Mucosa of rectum (tissue), 2 donors: ENCODE results near the gene POU5F1.
"Not testable (repeated sequence)": the region's sequence is repeated elsewhere in the genome, so short reads cannot be mapped to it uniquely, and the experiment has no call there.

Experiments
- H3K27ac ChIP-seq, 2 donors: one replicate each; pipeline ENCODE4 v1.7.0; 2013; ENCODE audit warnings: inconsistent platforms in 2 of 2, low read depth in 2 of 2, low read length in 2 of 2
- H3K27me3 ChIP-seq, 2 donors: one replicate each; pipeline ENCODE4 v1.7.0; 2013; ENCODE audit warnings: low read length in 2 of 2; ENCODE audit not compliant: control insufficient read depth in 2 of 2, insufficient read depth in 2 of 2
- H3K36me3 ChIP-seq, 2 donors: one replicate each; pipeline ENCODE4 v1.7.0; 2013; ENCODE audit warnings: low read length in 2 of 2; ENCODE audit not compliant: control insufficient read depth in 2 of 2, insufficient read depth in 2 of 2
- H3K4me1 ChIP-seq, 2 donors: one replicate each; pipeline ENCODE4 v1.7.0; 2013; ENCODE audit warnings: low read length in 2 of 2, mild to moderate bottlenecking in 1 of 2; ENCODE audit not compliant: control insufficient read depth in 2 of 2, insufficient read depth in 2 of 2
- H3K4me3 ChIP-seq, 2 donors: one replicate each; pipeline ENCODE4 v1.7.0; 2013; ENCODE audit warnings: low read length in 2 of 2
- H3K9ac ChIP-seq, 2 donors: one replicate each; pipeline ENCODE4 v1.7.0; 2013; ENCODE audit warnings: low read length in 2 of 2, low read depth in 1 of 2, mild to moderate bottlenecking in 1 of 2
- H3K9me3 ChIP-seq, 2 donors: one replicate each; pipeline ENCODE4 v1.7.0; 2013; ENCODE audit warnings: low read length in 2 of 2; ENCODE audit not compliant: control insufficient read depth in 2 of 2
- donor health status: healthy.
- donor health status: Normal muscosa, but diverticular disease.

POU5F1 gene

GRCh38 chr6:31192431-31193105 lies 22.1 kb upstream of the POU5F1 start:
- not testable (repeated sequence) for H3K9ac ChIP-seq, H3K9me3 ChIP-seq, H3K27ac ChIP-seq, H3K4me1 ChIP-seq, H3K4me3 ChIP-seq, H3K36me3 ChIP-seq, H3K27me3 ChIP-seq

- H3K36me3 ChIP-seq: no peaks in the 10 kb centered on the region
- H3K4me3 ChIP-seq: no peak overlapping the region
- H3K27ac ChIP-seq: no peak overlapping the region
- H3K4me1 ChIP-seq: peaks cover 11 to 16% of the 10 kb centered on the region in 2 donors
- no peaks in the 10 kb centered on the region for H3K27me3 ChIP-seq
- H3K9ac ChIP-seq: no peak overlapping the region
- H3K9me3 ChIP-seq: no peaks in the 10 kb centered on the region
Observed at GRCh38 chr6:31190488-31190887, 20.0 kb upstream of the POU5F1 start.

DNA sequence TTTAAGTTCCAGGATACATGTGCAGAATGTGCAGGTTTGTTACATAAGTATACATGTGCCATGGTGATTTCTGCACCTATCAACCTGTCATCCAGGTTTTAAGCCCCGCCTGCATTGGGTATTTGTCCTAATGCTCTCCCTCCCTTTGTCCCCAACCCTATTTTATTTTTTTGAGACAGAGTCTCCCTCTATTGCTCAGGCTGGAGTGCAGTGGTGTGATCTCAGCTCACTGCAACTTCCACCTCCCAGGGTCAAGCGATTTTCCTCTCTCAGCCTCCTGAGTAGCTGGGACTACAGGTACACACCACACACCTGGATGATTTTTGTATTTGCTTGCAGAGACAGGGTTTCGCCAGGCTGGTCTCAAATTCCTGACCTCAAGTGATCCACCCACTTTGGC lies 18.7 kb upstream of the POU5F1 start:
- not testable (repeated sequence) for H3K4me3 ChIP-seq, H3K27me3 ChIP-seq, H3K36me3 ChIP-seq, H3K9me3 ChIP-seq, H3K9ac ChIP-seq, H3K27ac ChIP-seq
- H3K4me1 ChIP-seq: peaks cover 11 to 16% of the 10 kb centered on the region in 2 donors

GRCh38 chr6:31187780-31188194 lies 17.3 kb upstream of the POU5F1 start:
- peaks cover 11 to 16% of the 10 kb centered on the region in 2 donors for H3K4me1 ChIP-seq
- H3K27ac ChIP-seq: peak overlapping the region; percentile 95 to 96
- no peaks in the 10 kb centered on the region for H3K36me3 ChIP-seq
- H3K9me3 ChIP-seq: no peaks in the 10 kb centered on the region
- no peak overlapping the region for H3K9ac ChIP-seq
- no peak overlapping the region for H3K4me3 ChIP-seq
- H3K27me3 ChIP-seq: no peaks in the 10 kb centered on the region

DNA sequence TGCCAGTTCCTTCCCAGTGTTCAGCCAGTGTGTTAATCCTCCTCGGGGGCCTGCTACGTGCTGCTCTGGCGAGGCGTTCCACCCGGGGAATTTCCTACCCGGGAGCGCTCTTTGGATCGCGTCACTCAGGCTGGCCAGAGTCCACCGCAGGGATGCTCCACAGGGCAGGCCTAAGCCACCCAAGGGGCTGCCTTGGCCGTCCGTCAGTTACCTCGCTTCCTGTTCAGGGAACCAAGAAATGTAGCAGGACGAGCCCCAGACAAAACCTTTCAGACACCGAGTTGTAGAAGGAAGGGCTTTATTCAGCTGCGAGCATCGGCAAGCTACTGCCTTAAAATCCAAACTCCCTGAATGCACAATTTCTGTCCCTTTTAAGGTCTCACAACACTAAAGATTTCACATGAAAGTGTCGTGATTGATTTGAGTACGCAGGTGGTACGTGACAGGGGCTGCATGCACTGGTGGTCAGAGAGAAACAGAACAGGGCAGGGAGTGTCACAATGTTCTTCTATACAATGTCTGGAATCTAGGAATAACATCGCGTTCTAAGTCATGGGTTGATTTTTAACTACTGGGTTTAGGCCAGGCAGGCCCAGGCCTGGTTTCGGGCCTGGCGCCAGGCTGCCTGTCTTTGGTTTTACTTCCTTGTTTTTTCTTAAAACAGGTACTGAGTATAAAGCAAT lies 15.7 kb upstream of the POU5F1 start:
- H3K27ac ChIP-seq: peak overlapping the region; percentile 95 to 96
- H3K4me3 ChIP-seq: peak overlapping the region; percentile 63 to 74

GRCh38 chr6:31185695-31186051 lies 15.2 kb upstream of the POU5F1 start:
- not testable (repeated sequence) for H3K9me3 ChIP-seq, H3K36me3 ChIP-seq, H3K27me3 ChIP-seq
- Histone ChIP-seq H3K27ac (peak overlapping the region; percentile 95 to 96), H3K4me3 (peak overlapping the region; percentile 63 to 74), H3K4me1 (peaks cover 11 to 16% of the 10 kb centered on the region in 2 donors), H3K9ac (peak overlapping the region; percentile 79 to 83)

More for the DNA sequence above, 15.7 kb upstream of the POU5F1 start:
- Histone ChIP-seq H3K27me3 (no peaks in the 10 kb centered on the region), H3K9ac (peak overlapping the region; percentile 79 to 83), H3K36me3 (no peaks in the 10 kb centered on the region), H3K9me3 (no peaks in the 10 kb centered on the region), H3K4me1 (peaks cover 11 to 16% of the 10 kb centered on the region in 2 donors)

GRCh38 chr6:31183859-31184258 lies 13.4 kb upstream of the POU5F1 start:
- Histone ChIP-seq H3K4me1 (peaks cover 16 to 21% of the 10 kb centered on the region in 2 donors), H3K4me3 (peak overlapping the region in 1 of 2 donors; percentile 31)
- H3K36me3 ChIP-seq, H3K9me3 ChIP-seq, H3K27ac ChIP-seq, H3K9ac ChIP-seq, H3K27me3 ChIP-seq: not testable (repeated sequence)

DNA sequence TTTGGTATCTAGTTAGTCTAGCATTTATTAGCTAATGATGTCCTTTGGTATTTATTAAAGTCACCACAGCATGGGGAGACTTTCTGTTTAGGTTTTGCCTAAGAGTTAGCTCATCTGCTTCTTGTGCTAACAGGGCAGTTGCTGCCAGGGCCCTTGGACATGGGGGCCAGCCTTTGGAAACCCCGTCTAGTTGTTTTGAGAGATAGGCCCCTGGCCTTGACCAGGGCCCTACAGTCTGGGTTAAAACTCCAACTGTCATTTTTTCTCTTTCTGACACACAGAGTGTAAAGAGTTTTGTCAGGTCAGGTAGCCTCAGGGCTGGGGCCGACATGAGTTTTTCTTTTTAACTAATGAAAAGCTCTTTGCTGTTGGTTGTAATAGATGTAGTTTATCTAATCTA lies 12.8 kb upstream of the POU5F1 start:
- not testable (repeated sequence) for H3K9me3 ChIP-seq, H3K4me3 ChIP-seq, H3K27me3 ChIP-seq, H3K36me3 ChIP-seq, H3K9ac ChIP-seq, H3K27ac ChIP-seq
- peaks cover 20 to 23% of the 10 kb centered on the region in 2 donors for H3K4me1 ChIP-seq

GRCh38 chr6:31180500-31180899 lies 10.0 kb upstream of the POU5F1 start:
- Histone ChIP-seq H3K9me3 (no peaks in the 10 kb centered on the region), H3K36me3 (peaks cover 0 to 8% of the 10 kb centered on the region in 2 donors), H3K27ac (peak overlapping the region in 1 of 2 donors; percentile 23), H3K4me3 (peak overlapping the region in 1 of 2 donors; percentile 37), H3K9ac (no peak overlapping the region), H3K4me1 (peaks cover 7 to 11% of the 10 kb centered on the region in 2 donors), H3K27me3 (no peaks in the 10 kb centered on the region)

- Histone ChIP-seq H3K36me3 (peaks cover 0 to 14% of the 10 kb centered on the region in 2 donors), H3K4me3 (peak overlapping the region in 1 of 2 donors; percentile 37), H3K27me3 (no peaks in the 10 kb centered on the region), H3K9ac (no peak overlapping the region), H3K27ac (no peak overlapping the region), H3K4me1 (peaks cover 7 to 11% of the 10 kb centered on the region in 2 donors), H3K9me3 (no peaks in the 10 kb centered on the region)
Observed at GRCh38 chr6:31179896-31180295, 9.4 kb upstream of the POU5F1 start.
